Kidney (tissue), 14 donors: ENCODE data around the gene TMEM144. TPM values are rescaled to one million over a fixed set of nuclear protein-coding genes. Genes with fewer than 3 reads are reported as not detected.

Source experiments
- DNase-seq, 5 donors: peaks; one replicate each; pipeline ENCODE4 v3.0.0-alpha.2; 2013 to 2020
- FAIRE-seq: peaks from 2 replicates; lab custom pipeline; 2012; peaks lifted over from hg19 to GRCh38; lab: Jason Lieb, UNC
- H3K27ac ChIP-seq, 2 donors: one replicate each; pipeline ENCODE4 v1.7.0; 2013; ENCODE audit warnings: low read depth in 2 of 2, low read length in 2 of 2, inconsistent platforms in 1 of 2
- H3K27me3 ChIP-seq: one replicate; pipeline ENCODE4 v1.7.1; 2013; ENCODE audit warnings: low read length, inconsistent platforms; ENCODE audit not compliant: control insufficient read depth, insufficient read depth
- H3K36me3 ChIP-seq, 3 donors: one replicate each; pipeline versions ENCODE4 v1.7.0 to v1.7.1; 2013; ENCODE audit warnings: low read length in 3 of 3, control low read depth in 1 of 3, inconsistent platforms in 1 of 3; ENCODE audit not compliant: insufficient read depth in 3 of 3, control insufficient read depth in 2 of 3
- H3K4me1 ChIP-seq, 3 donors: one replicate each; pipeline versions ENCODE4 v1.7.0 to v1.7.1; 2013; ENCODE audit warnings: low read length in 3 of 3, inconsistent platforms in 1 of 3, low read depth in 1 of 3; ENCODE audit not compliant: control insufficient read depth in 2 of 3, insufficient read depth in 2 of 3
- H3K4me3 ChIP-seq, 3 donors: one replicate each; pipeline versions ENCODE4 v1.7.0 to v1.8.1; 2013; ENCODE audit warnings: low read length in 3 of 3, control low read depth in 1 of 3, inconsistent platforms in 1 of 3
- H3K9ac ChIP-seq, 3 donors: one replicate each; pipeline versions ENCODE4 v1.7.0 to v1.7.1; 2013; ENCODE audit warnings: low read length in 3 of 3, control low read depth in 1 of 3, inconsistent platforms in 1 of 3
- H3K9me3 ChIP-seq, 3 donors: one replicate each; pipeline versions ENCODE4 v1.7.0 to v1.7.1; 2013; ENCODE audit warnings: low read length in 3 of 3, control low read depth in 1 of 3, inconsistent platforms in 1 of 3; ENCODE audit not compliant: control insufficient read depth in 2 of 3, insufficient read depth in 1 of 3
- CTCF ChIP-seq: IDR thresholded peaks from 3 replicates; pipeline ENCODE4 v1.5.1; 2012; ENCODE audit warnings: mild to moderate bottlenecking, moderate library complexity, borderline replicate concordance; ENCODE audit not compliant: insufficient read depth; ENCODE audit errors: extremely low read depth
- intact Hi-C: fragments of 100-400 bp; cut with DNase I; formaldehyde crosslinking; loops from one replicate; pipeline ENCODE4 v1.11.1; 2022
- polyA plus RNA-seq: library from polyadenylated mRNA; stranded (reverse); fragments of 350-450 nt; fragmentation: Illumina TruSeq; extraction: RNeasy Lipid Tissue Mini Kit (QIAGEN cat#74804); gene quantifications from one replicate; pipeline ENCODE4 v1.2.3, GENCODE V29; 2014; ENCODE audit warnings: low read depth, low replicate concordance; ENCODE audit not compliant: insufficient read depth
- total RNA-seq: library from RNA; stranded (reverse); fragmentation: NEBNext Ultra II Directional; extraction: Animal tissue kit (Norgen Biotek cat#: 25700); gene quantifications from one replicate; pipeline ENCODE4 v1.2.1, GENCODE V29; 2021
- donor health status: control.
- donor health status: control.
- donor health status: control.
- donor health status: control.
- donor health status: control.
- donor health status: DM: yes; HTN: yes; CAD: no.
- donor health status: Normal renal cell carcinoma (clear cell type).

Gene TMEM144
- total and polyA plus RNA-seq, 2 donors from 2014 or later, result 3.3 to 9.8 TPM

GRCh38 chr4:158170691-158171561 lies 39.4 kb upstream of the TMEM144 start:
- intact Hi-C loops, result loop anchor here (10.0 kb wide), 1 partner anchor 176 kb away; no protein-coding TSS in a partner anchor
- H3K36me3 ChIP-seq, result no peaks in the 10 kb centered on the region
- TF ChIP-seq CTCF, result peak; percentile 24
- DNase-seq (peak in 4 of 5 donors; percentile 16 to 78 (median 47)), FAIRE-seq (no peak)
- peak overlapping the region; percentile 40 to 84 for H3K27ac ChIP-seq
- H3K4me3 ChIP-seq, result peak overlapping the region; percentile 38 to 66 (median 41)
- no peaks in the 10 kb centered on the region for H3K27me3 ChIP-seq
- H3K4me1 ChIP-seq, result peaks cover 0 to 2% (median 0%) of the 10 kb centered on the region in 3 donors
- peak overlapping the region in 1 of 3 donors; percentile 72 for H3K9ac ChIP-seq
- H3K9me3 ChIP-seq, result no peaks in the 10 kb centered on the region

- DNase-seq, result peak in 3 of 5 donors; percentile 23 to 76 (median 61)
- Histone ChIP-seq H3K27ac (peak within 1 kb of the TSS; percentile 0 to 35), H3K36me3 (no peaks in the 10 kb centered on the region), H3K9ac (peak within 1 kb of the TSS in 2 of 3 donors; percentile 13 to 20), H3K9me3 (no peaks in the 10 kb centered on the region), H3K4me1 (peaks cover 0 to 2% (median 0%) of the 10 kb centered on the region in 3 donors), H3K27me3 (no peaks in the 10 kb centered on the region), H3K4me3 (peak within 1 kb of the TSS; percentile 41 to 56 (median 48))
- intact Hi-C loops, result loop anchor here (10.0 kb wide), 1 partner anchor 178 kb away; no protein-coding TSS in a partner anchor
- TF ChIP-seq CTCF, result peak; percentile 71
- FAIRE-seq, result peak; percentile 87
Measured at GRCh38 chr4:158172261-158173258, 37.7 kb upstream of the TMEM144 start, which contains the start of gene GASK1B. TSS of gene GASK1B (minus strand) at chr4:158173025. CDS start at chr4:158171375, 1,650 bp downstream.

GRCh38 chr4:158176108-158176507 lies 34.2 kb upstream of the TMEM144 start:
- no peaks in the 10 kb centered on the region for H3K27me3 ChIP-seq
- no peak overlapping the region for H3K9ac ChIP-seq
- H3K4me1 ChIP-seq, result no peaks in the 10 kb centered on the region
- H3K27ac ChIP-seq, result no peak overlapping the region
- no peak for DNase-seq
- no peaks in the 10 kb centered on the region for H3K9me3 ChIP-seq
- H3K4me3 ChIP-seq, result no peak overlapping the region
- TF ChIP-seq CTCF, result no peak
- no peaks in the 10 kb centered on the region for H3K36me3 ChIP-seq
- no peak for FAIRE-seq
- intact Hi-C loops, result loop anchor here (10.0 kb wide), 1 partner anchor 181 kb away; no protein-coding TSS in a partner anchor
